NCI-H1436 treated with DMSO at 0.1 percent for 48 hours (cell line): ENCODE measurements around the gene FBRS.
"Not testable (repeated sequence)": the region's sequence is repeated elsewhere in the genome, so short reads cannot be mapped to it uniquely, and the experiment has no call there.

Experiments
- DNase-seq: peaks from one replicate; lab custom pipeline; 2025; lab: John Stamatoyannopoulos, UW

The FBRS gene

DNA sequence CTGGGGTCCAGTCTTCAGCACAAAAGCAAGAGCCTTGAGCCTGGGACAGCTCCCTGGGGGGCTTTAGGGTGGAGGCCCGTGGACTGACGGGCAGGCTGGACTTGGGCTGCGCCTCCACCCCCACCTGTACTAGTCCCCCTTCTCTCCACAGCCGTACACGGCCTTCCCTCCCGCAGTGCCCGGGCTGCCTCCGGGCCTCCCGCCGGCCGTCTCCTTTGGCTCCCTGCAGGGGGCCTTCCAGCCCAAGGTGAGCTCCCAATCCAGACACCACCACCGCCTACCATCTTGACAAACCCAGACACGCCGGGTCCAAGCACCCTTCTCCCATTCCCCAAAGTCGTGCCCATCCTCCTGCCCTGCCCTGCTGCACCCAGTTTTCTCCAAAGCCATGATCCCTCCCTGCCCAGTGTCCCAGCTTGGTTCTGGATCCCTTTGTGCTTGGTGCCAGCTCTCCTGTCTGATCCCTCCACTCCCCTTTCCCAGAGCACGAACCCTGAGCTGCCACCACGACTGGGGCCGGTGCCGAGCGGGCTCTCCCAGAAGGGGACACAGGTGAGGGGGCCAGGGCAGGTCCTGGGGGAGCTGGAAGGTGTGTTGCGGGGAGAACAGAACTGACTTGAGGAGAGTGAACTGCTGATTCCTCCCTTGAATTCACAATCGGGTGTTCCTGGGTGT is 7.1 kb downstream of the FBRS start:
- DNase-seq = no peak

DNA sequence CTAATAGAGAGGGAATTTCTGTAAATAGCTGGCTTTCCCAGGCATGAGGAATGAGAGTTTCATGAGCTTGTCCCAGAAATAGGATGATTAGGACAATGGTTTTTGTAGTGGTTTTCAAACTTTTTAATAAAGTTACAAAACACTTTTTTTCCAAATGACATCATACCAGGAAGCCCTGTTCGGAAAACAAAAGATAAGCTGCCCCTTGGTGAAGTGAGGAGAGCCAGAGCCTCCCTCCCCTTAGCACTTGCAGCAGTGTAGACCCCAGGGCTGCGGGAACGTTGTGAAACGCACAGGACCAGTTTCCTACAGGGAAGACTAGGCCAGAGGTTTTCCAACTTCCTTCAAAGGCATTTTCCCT is 7.6 kb downstream of the FBRS start:
- DNase-seq = no peak

DNA sequence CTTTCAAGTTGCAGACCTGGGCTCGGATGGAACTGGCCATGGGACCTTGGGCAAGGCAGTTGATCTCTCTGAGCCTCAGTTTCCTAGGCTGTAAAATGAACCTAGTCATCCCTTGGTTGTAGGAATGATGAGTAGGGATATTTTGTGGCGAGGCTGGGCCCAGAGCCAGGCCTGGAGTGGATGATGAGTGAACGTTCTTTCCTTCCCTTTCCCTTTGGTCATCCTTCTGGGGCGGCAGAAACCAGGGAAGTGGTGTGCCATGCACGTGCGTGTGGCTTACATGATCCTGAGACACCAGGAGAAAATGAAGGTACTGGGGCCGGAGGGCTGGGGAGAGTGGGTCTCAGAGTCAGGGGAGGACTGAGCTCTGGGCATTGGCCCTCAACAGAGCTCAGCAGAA is 8.4 kb downstream of the FBRS start:
- DNase-seq = no peak

DNA sequence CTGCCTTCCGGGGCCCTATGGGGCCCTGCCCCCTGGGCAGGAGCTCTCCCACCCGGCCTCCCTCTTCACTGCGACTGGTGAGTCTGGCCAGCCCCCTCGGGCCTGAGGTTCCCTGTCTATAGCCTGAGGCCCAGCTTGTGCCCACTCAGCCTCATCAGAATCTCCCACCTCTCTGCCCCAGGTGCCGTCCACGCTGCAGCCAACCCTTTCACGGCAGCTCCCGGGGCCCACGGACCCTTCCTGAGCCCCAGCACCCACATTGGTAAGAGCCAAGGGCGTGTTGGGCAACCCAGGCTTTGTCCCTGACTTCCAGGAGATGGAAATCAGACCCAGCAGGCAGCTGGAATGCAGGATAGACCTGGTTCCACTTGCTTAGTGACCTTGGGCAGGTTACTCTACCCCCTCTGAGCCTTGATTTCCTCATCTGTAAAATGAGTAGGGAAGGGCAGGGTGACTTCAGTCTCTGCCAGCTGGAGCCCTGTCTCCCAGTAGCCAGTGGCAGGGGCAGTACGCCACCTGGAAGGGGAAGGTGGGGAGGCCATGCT is 9.2 kb downstream of the FBRS start:
- DNase-seq = no peak

DNA sequence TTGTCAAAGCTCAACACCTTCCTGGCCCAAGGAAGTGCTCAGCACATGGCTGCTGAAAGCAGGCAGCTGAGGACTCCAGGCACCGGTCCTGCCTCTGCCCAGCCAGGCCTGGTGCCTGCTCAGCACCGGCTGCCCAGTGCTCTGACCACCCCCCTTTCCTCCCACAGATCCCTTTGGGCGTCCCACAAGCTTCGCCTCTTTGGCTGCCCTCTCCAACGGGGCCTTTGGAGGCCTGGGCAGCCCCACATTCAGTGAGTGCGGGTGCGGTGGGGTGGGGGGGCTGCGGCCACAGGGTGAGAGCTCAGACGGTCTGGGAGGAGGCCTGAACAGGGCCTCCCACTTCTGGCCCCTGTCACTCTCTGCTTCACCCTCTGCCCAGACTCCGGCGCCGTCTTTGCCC is 10.2 kb downstream of the FBRS start:
- no peak for DNase-seq

DNA sequence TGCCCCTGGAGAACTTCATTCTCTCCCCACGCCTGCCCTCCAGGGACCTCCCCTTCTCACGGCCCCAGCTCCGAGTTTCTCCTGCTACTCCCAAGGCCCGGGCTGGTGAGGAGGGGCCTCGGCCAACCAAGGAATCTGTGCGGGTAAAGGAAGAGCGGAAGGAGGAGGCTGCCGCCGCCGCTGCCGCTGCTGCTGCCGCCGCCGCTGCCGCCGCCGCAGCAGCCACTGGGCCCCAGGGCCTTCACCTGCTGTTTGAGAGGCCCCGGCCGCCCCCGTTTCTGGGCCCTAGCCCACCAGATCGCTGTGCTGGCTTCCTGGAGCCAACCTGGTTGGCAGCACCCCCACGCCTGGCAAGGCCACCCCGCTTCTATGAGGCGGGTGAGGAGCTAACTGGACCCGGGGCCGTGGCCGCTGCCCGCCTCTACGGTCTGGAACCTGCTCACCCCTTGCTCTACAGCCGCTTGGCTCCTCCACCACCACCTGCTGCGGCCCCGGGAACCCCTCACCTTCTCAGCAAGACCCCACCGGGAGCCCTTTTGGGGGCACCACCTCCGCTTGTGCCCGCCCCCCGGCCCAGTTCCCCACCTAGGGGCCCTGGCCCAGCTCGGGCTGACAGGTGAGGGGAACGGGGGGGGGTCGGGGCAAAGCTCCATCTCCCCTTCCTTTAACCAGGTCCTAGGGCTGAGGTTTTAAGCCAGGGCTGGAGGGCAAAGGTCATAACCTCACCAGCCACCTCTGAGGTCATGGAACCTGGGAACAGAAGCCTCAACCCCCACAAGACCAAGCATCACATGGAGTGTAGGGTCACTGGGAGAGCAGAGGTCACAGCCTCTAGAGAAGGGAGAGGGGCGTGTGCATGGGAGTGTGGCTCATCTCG is 11.0 kb downstream of the FBRS start:
- no peak for DNase-seq

DNA sequence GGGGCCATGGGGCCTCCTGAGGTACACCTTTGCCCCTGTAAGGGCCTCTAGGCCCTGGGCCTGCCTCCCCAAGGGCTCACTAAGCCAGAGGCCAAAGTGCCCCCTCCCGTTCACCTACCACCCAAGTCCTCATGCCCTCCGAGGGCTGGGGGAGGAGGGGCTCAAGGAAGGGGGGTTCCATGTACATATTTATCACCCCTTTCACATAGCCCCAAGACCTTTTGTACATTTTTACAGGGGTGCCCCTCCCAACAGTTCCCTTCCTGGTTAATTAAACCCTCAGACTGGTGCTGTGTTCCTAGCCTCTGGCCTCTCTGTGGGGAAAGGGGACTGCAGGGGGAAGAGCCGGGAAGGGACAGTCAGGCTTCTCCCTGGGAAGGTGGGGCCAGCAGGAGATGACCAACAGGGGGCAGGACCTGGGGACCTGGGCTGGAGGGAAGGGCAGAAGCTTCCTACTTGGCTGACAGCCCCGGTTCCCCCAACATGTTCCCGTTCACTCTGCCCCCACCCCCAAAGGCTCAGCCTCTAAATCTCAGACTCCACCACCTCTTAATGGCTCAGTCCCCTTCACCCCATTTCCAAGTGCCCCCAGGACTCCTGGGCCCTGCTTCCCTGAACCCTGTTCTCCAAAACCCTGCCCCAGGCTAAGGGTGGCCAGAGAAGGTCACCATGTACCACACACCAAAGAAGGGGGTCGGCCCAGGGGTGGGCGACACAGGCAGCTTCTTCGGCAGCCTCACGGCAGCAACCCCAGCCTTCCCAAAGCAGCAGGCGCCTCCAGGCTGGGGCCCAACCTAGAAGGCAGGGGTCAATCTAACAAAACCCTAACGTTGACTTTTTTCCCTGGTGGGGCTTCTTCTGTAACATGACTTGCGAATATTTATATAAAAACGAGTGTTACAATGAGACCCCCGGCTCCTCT is 11.9 kb downstream of the FBRS start:
- DNase-seq = no peak

DNA sequence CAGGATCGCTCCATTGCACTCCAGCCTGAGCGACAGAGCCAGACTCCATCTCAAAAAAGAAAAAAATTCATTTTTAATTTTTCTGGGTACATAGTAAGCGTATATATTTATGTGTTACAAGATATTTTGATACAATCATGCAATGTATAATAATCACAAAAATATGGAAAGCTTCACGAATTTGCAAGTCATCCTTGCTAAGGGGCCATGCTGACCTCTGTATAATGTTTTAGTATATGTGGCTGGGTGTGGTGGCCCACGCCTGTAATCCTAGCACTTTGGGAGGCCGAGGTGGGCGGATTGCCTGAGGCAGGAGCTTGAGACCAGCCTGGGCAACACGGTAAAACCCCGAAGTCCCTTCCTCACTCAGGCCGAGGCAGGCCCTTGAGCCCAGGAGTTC is 16.9 kb downstream of the FBRS start:
- DNase-seq = no peak

DNA sequence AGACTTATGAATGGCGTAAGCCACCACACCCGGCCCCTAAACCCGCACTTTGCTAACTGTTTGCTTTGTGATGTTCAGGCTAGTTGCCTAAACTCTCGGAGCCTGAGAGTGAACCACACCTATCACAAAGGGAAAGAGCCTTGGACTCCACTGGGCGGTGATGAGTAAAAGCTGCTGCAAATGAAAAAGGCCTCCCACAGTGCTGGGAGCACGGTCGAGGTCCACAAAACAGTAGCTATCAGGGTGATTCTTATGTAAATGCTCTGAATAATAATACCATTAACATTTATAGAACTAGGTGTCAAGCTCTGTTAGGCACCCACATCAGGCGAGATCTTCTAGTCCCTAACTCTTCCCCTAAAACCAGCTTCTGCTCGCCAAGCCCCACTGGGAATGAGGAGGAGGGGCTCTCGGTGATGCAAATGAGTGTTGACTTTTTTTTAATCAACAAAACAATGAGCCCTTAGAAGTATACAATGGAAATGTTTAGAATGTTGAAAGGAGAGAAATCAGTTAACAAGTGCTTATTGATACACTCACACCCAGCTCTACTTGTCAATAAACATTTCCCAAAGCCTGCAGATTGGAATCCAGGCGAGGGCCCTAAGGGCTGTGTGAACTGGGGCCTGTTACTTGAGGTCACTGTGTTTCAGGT is 19.8 kb downstream of the FBRS start:
- no peak for DNase-seq

DNA sequence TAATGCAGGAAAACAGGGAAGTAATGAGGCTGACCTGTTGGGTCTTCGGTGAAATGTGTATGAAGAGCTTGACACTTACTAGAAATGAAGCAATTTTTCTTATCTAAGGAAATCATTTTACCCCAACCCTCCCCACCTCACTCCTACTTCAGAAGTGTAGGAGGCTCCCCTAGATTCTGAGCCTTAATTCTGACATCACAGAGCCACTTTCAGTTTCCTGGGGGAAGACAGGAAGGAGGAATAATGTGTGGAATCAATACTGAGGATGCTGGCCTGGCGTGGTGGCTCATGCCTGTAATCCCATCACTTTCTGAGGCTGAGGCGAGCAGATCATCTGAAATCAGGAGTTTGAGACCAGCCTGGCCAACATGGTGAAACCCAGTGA is 20.3 kb downstream of the FBRS start:
- no peak for DNase-seq

DNA sequence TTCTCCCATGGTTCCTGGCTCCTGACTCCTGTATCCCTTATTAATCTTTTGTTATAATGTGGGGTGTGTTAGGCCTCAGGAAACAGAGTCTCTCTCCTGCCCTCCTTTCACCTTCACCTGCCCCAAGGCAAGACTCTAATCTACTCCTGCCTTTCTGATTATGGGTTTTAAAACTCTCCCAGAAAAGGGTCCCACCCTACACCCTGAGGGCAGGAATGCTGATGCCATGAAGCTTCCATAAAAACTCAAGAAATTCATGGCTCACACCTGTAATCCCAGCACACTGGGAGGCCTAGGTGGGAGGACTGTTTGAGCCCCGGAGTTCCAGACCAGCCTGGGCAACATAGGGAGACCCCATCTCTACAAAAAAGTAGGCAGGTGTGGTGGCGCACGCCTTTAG is 22.1 kb downstream of the FBRS start:
- DNase-seq = no peak

DNA sequence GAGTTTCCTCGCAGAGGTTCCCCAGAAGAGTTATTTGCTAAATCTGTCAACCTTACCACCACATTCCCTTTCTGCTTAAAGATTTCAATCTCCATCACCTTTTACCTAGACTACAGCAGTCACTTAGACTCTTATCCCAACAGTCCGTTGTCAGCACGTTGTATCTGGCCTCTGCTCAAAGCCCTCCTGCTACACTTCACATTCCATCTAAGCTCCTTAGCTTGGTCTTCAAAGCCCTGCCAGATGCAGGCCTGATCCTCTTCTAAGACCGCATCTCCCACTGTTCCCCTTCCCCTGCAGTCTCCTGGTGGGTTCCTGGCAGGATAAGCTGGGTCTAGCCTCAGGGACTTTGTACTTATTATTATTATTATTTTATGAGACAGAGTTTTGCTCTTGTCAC is 30.5 kb downstream of the FBRS start:
- no peak for DNase-seq

DNA sequence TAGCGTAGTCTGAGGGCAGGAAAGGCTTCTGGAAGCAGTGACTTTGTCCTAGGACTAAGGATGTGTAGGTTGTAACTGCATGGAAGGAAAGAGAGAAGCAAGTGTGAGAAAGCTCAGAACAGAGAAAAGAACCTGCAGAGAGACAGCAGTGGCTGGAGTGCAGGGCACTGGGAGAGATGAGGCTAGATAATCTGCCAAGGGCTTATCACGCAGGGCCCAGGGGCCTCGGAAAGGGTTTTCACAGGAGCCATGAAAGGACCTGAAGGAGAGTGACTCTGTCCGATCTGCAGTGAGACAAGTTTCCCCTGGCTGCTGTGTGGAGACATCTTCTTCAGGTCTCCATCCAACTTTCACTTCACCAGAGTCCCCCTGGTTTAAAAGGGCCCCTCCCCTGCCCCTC is 33.7 kb downstream of the FBRS start:
- DNase-seq = no peak

DNA sequence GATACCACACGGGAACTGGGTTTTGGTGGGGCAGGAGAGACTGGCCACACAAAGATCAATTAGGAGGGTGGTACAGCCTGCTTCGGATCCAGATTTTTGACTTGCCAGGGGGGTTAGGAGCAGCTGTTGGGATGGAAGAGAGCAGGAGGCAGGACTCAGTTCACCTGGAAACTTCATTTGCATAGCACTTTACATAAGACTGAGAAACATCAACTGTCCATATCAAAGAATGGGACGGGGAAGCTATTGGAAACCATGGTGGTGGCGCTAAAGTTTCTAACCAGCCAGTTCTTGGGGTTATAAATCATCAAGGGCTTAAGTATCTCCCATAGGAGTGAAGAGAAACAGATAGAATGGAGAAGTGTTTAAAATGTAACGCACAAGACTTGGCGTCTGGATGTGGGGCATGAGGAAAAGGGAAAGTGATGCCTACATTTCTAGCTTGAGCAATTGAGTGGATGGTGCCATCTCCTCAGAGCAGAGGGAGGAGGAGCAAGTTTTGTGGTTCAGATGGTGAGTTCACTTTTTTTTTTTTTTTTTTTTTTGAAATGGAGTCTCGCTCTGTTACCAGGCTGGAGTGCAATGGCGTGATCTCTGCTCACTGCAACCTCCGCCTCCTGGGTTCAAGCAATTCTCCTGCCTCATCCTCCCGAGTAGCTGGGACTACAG is 34.3 kb downstream of the FBRS start:
- DNase-seq = no peak

DNA sequence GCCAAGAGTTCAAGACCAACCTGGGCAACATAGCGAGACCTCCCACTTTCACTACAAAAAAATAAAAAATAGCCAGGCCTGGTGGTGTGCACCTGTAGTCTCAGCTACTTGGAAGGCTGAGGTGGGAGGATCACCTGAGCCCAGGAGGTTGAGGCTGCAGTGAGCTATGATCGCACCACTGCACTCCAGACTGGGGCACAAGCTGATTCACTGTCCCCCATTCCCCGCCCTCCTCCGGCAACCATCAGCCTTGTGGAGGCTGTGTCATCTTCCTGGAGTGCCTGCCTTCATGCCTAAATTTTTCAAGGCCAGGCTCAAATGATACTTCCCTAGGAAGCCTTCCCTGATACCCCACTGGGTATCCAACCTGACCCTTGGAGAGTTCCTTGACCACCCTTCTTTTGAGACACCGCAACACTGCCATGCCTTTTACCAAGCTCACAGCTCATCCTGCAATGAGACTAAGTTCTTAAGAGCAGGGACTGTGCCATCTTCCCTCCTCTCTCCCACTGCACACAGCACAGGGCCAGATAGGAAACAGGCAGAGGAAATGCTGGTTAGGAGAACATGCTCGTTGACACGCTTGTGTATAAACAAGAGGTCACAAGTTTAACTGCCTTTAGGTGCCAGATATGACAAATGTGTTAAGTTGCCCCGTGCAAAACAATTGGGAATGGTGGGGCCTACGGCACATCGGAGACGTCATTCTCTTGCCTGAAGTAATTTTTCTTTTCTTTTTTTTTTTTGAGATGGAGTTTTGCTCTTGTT is 36.9 kb downstream of the FBRS start:
- DNase-seq = no peak

DNA sequence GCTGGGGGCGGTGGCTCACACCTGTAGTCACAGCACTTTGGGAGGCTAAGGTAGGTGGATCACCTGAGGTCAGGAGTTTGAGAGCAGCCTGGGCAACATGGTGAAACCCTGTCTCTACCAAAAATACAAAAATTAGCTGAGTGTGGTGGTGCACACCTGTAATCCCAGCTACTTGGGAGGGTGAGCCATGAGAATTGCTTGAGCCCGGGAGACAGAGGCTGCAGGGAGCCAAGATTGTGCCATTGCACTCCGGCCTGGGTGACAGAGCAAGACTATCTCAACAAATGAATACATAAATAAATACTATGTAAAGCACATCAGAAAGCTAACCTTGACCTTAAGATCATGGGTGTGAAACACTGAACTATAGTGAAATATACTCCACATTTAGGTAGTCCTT is 38.4 kb downstream of the FBRS start:
- not testable (repeated sequence) for DNase-seq

DNA sequence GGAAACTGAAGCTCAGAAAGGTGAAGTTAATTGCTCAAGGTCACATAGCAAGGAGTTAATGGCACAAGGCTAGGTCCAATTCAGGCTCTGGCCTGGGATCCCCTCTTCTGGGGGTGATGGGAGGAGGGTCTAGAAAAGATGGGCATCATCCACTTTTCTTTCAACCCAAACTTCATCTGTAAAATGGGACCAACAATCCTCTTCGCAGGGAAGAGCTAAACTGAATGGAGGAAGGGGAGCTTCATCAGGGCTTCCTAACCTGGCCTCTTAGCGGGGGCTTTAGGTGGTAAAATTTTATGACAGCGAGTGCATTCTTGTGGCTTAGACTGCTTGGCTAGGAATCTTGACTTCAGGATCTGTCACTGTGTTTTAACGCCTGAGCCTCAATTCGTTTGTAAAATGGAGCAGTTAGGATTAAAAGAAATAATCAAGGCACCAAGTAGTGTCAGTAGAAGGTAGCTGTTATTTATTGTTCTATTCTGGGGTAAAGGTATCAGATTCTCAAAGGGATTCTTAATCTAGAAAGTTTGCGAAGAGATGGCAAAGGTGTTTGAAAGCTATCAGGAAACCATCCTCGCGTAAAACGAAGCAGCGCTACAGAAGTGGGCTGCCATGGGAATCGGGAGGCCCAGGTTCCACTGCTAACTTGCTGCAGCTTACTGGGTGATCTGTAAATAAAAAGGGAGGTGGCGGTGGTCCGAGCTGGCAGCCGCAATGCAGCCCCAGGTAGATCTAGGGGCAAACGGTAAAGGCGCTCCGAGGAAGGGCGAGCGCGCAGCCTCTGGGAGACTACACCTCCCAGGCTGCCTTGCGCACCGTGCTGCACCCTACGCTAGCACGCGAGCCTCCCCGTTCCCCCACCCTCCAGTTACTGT is 39.3 kb downstream of the FBRS start:
- peak; percentile 72 for DNase-seq

DNA sequence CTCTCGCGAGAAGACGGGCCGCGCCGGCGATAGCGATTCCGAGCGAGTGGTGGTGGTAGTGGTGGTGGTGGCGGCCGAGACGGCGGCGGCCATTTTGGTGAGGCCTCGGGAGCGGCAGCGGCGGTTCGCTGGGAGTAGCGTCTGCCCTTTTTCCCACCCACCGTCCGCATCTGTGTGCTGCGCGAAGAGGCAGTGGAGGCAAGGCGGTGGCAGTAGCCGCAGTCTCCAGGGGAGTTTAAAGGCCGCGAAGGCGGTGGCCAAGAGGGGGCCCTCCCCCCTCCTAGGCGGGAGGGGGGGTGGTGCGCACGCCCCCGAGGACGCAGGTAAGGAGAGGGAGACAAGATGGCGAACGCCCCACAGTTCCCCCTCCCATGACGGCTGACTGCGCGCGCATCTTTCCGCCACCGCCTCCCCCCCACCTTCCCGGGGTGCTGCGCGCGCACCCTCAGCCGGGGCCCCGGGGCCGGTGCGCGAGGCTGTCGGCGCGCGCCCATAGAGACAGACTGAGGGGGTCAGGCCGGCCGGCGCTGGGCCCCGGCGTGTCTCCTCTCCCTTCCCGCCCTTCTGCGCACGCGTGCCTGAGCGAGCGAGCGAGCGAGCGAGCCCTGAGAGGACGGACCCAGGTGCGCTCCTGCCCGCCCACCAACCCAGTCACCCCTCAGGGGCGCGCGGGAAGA is 40.0 kb downstream of the FBRS start:
- peak; percentile 49 for DNase-seq
